Measurements from ENCODE around the gene ERBB4.

Gene ERBB4

DNA sequence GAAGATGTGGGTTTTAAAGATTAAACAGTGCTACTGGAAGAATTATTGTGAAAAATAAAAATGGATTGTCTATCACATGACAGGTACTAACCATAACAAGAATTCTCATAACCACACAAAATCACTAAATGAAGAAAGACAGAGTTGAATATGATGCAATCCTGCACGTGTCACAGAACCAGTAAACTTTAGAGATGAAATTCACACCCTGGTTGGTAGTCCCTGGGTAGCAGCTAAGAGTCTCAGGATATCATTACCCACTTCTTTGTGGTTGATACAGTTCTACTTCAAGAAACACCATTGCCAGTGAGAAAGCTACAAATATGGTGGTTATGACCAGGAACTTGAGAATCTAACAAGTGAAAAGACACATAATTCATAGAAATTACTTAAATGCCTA, 450.2 kb downstream of the ERBB4 start:
- no peaks in the 10 kb centered on the region for H3K36me3 ChIP-seq (ENCODE audit: insufficient read depth, low read depth, low read length)
- no peaks in the 10 kb centered on the region for H3K4me1 ChIP-seq (ENCODE audit: insufficient read depth, low read length)
- no peak overlapping the region for H3K9ac ChIP-seq (ENCODE audit: low read depth, low read length)
- H3K27me3 ChIP-seq (ENCODE audit: insufficient read depth, low read length) = no peaks in the 10 kb centered on the region
- no peak overlapping the region for H3K27ac ChIP-seq (ENCODE audit: low read length)
- H3K4me3 ChIP-seq (ENCODE audit: low read length) = no peak overlapping the region
- H3K9me3 ChIP-seq (ENCODE audit: insufficient read depth, low read depth, low read length) = no peaks in the 10 kb centered on the region

DNA sequence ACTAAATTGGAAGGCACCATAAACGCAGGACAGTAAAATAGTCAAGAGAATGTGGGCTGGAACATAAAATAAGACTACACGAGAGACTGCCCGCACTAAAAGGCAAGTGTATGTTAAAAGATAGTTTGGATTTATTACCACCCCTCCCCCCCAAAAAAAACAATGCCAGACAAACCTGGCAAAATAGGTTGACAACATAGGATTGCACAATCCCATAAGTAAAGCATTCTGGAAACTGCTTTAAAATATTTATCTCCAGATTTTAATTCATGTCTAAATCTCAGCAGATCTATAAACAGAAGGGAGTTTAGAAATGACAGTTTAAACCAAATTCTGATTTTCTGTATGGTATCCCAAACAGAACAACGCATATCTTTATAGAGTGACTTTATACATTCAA, 455.1 kb downstream of the ERBB4 start:
- Histone ChIP-seq H3K27me3 (ENCODE audit: insufficient read depth, low read length) (no peaks in the 10 kb centered on the region), H3K4me3 (ENCODE audit: low read length) (no peak overlapping the region), H3K36me3 (ENCODE audit: insufficient read depth, low read depth, low read length) (no peaks in the 10 kb centered on the region), H3K4me1 (ENCODE audit: insufficient read depth, low read length) (no peaks in the 10 kb centered on the region), H3K9ac (ENCODE audit: low read depth, low read length) (no peak overlapping the region), H3K27ac (ENCODE audit: low read length) (no peak overlapping the region), H3K9me3 (ENCODE audit: insufficient read depth, low read depth, low read length) (no peaks in the 10 kb centered on the region)

DNA sequence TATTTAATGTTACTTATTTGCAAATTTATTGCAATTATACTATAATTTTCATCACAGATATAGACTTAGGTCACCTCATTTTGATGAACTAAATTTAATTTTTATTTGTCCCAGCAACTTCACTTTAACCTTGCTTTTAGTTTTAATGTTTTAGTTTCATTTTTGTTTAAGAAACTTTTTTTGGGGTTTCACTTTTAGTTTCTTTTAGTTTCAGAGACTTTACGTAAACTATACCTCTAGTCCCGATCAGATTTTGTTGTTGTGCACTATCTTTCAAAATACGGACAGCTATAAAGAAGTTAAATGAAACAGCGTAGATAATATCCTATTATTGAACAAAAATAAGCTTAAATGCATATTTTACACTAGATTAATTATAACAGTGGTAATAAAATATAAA, 460.5 kb downstream of the ERBB4 start:
- Histone ChIP-seq H3K9ac (ENCODE audit: low read depth, low read length) (no peak overlapping the region), H3K27ac (ENCODE audit: low read length) (no peak overlapping the region), H3K4me3 (ENCODE audit: low read length) (no peak overlapping the region), H3K36me3 (ENCODE audit: insufficient read depth, low read depth, low read length) (no peaks in the 10 kb centered on the region), H3K9me3 (ENCODE audit: insufficient read depth, low read depth, low read length) (no peaks in the 10 kb centered on the region), H3K4me1 (ENCODE audit: insufficient read depth, low read length) (peaks cover 5% of the 10 kb centered on the region; the same call in 1 of the 2 replicates), H3K27me3 (ENCODE audit: insufficient read depth, low read length) (no peaks in the 10 kb centered on the region)

DNA sequence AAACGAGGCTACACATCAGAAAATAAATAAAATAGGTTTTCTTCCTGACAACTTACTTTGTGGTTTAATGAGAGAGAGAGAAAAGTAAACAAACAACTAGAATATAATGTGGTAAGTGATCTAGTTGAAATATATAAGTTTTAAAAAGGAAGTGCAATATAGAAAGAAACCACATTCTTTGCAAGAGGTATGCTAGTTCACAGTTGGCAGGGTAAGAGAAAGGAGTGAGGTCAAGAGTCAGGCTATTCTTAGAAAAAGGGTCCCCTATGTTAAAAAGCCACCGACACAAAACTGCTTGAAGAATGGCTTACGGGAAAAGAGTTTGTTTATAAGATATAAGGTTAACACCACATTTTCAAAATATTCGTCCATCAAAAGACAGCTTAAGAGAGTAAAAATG, 462.1 kb downstream of the ERBB4 start:
- no peaks in the 10 kb centered on the region for H3K9me3 ChIP-seq (ENCODE audit: insufficient read depth, low read depth, low read length)
- no peaks in the 10 kb centered on the region for H3K27me3 ChIP-seq (ENCODE audit: insufficient read depth, low read length)
- no peak overlapping the region for H3K27ac ChIP-seq (ENCODE audit: low read length)
- H3K9ac ChIP-seq (ENCODE audit: low read depth, low read length) = no peak overlapping the region
- H3K4me1 ChIP-seq (ENCODE audit: insufficient read depth, low read length) = peaks cover 6% of the 10 kb centered on the region; the same call in 1 of the 2 replicates
- H3K36me3 ChIP-seq (ENCODE audit: insufficient read depth, low read depth, low read length) = no peaks in the 10 kb centered on the region
- no peak overlapping the region for H3K4me3 ChIP-seq (ENCODE audit: low read length)

DNA sequence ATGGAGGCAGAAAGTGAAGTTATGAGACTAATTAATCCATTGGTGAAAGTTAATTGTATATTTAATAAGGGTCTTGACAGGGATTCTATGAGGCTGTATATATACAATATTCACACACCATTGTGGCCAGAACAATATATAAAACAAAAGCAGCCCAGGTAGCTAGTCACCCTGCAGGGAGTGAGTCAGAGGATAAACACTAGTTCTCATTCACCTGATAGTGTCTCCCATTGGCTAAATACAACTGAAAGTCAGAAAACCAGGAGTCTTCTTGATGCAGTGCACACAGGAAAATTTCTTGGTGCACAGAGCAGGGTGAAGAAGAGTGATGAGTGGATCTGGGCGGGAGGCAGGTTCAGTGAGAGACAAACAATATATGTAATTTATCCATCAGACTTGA, 465.2 kb downstream of the ERBB4 start:
- H3K9me3 ChIP-seq (ENCODE audit: insufficient read depth, low read depth, low read length) = no peaks in the 10 kb centered on the region
- no peaks in the 10 kb centered on the region for H3K27me3 ChIP-seq (ENCODE audit: insufficient read depth, low read length)
- H3K4me1 ChIP-seq (ENCODE audit: insufficient read depth, low read length) = peaks cover 8% of the 10 kb centered on the region
- no peak overlapping the region for H3K9ac ChIP-seq (ENCODE audit: low read depth, low read length)
- no peaks in the 10 kb centered on the region for H3K36me3 ChIP-seq (ENCODE audit: insufficient read depth, low read depth, low read length)
- no peak overlapping the region for H3K27ac ChIP-seq (ENCODE audit: low read length)
- no peak overlapping the region for H3K4me3 ChIP-seq (ENCODE audit: low read length)

DNA sequence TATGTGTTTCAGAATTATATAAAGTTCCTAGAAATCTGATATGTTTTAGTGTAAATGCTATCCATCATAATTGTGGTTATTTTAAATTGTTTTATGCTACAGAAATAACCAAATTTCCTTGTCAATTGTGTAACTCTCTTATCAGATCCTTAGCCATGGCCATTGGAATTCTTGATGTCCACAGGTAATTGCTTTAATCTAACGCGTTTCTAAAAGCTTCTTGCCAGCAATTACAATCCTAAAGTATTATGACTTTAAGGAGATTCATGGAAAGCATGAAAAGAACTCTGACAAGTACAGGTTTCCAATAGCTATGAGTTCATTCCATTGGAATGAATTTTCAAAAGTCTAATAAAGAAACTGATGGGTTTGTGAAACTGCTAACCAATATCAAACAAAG, 472.1 kb downstream of the ERBB4 start:
- Histone ChIP-seq H3K4me3 (ENCODE audit: low read length) (no peak overlapping the region), H3K9ac (ENCODE audit: low read depth, low read length) (no peak overlapping the region), H3K27me3 (ENCODE audit: insufficient read depth, low read length) (no peaks in the 10 kb centered on the region), H3K36me3 (ENCODE audit: insufficient read depth, low read depth, low read length) (no peaks in the 10 kb centered on the region), H3K27ac (ENCODE audit: low read length) (no peak overlapping the region), H3K9me3 (ENCODE audit: insufficient read depth, low read depth, low read length) (no peaks in the 10 kb centered on the region), H3K4me1 (ENCODE audit: insufficient read depth, low read length) (peaks cover 5% of the 10 kb centered on the region; the same call in 1 of the 2 replicates)

DNA sequence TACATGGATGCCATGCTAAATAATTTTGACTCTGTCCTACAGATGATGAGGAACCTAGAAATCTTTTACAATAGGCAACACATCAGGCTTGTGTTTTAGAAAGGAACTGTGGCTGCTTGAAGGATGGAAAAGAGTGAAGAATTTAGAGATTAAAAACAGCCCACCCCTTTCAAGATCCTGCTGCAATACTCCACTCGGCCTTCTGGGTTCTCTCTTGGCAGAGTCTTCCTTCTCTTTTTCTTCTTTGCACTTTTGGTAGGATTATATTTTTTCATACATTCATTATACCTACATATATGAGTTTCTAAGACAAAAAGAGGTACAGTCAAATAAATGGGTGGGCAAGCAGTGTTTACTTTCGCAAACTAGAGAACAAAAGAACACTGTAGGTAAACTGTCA, 474.3 kb downstream of the ERBB4 start:
- no peaks in the 10 kb centered on the region for H3K9me3 ChIP-seq (ENCODE audit: insufficient read depth, low read depth, low read length)
- no peaks in the 10 kb centered on the region for H3K27me3 ChIP-seq (ENCODE audit: insufficient read depth, low read length)
- no peak overlapping the region for H3K4me3 ChIP-seq (ENCODE audit: low read length)
- H3K9ac ChIP-seq (ENCODE audit: low read depth, low read length) = no peak overlapping the region
- no peak overlapping the region for H3K27ac ChIP-seq (ENCODE audit: low read length)
- H3K4me1 ChIP-seq (ENCODE audit: insufficient read depth, low read length) = peaks cover 5% of the 10 kb centered on the region; the same call in 1 of the 2 replicates
- no peaks in the 10 kb centered on the region for H3K36me3 ChIP-seq (ENCODE audit: insufficient read depth, low read depth, low read length)

DNA sequence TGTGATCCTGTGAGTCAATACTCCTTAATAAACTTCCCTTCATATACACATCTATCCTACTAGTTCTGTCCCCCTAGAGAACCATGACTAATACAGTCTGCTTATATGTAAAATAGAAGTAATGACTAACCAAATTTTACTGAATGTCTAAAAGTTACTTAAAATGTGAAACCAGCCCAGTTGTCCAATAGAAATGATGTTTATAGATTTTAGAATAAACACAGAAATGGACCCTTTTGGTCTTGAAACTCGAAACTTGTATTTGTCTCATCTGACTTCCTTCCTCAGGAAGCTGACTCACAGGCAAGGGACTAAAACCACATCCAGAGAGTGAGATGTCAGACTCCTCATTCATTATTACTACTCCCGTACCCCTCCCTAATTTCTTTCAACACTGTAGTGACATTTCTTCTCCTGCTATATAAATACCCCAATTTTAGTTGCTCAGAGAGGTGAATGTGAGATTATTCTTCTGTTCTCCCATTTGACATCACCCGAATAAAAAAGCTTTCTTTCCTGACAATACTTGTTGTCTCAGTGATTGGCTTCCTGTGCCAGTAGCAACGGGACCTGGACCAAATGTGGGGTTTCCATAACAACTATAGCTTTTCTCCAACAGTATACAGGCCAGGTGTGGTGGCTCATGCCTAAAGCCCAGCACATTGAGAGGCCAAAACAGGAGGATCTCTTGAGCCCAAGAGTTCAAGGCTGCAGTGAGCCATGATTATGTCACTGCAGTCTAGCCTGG, 486.0 kb downstream of the ERBB4 start:
- no peak overlapping the region for H3K9ac ChIP-seq (ENCODE audit: low read depth, low read length)
- no peaks in the 10 kb centered on the region for H3K36me3 ChIP-seq (ENCODE audit: insufficient read depth, low read depth, low read length)
- H3K9me3 ChIP-seq (ENCODE audit: insufficient read depth, low read depth, low read length) = peaks cover 26% of the 10 kb centered on the region
- H3K27me3 ChIP-seq (ENCODE audit: insufficient read depth, low read length) = no peaks in the 10 kb centered on the region
- no peaks in the 10 kb centered on the region for H3K4me1 ChIP-seq (ENCODE audit: insufficient read depth, low read length)
- no peak overlapping the region for H3K4me3 ChIP-seq (ENCODE audit: low read length)
- H3K27ac ChIP-seq (ENCODE audit: low read length) = no peak overlapping the region

DNA sequence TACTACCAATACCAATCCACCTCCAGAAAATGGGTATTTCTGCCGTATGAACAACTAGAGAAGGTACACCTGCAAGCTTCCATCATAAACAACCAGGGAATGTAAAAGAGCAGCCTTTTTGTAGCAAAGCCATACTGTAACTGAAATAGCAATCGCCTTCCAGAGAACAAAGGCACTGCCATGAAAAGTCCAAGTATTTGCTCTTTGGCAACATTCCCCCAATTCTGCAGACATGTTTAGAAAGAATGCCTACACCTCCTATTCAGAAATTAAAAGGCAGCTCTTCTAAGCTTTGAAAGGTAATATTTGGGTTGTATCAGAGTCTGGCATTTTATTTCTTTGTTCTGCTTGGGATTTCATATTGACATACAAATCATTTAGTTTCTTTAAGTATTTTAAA, 487.7 kb downstream of the ERBB4 start:
- Histone ChIP-seq H3K9me3 (ENCODE audit: insufficient read depth, low read depth, low read length) (peaks cover 26% of the 10 kb centered on the region; the same call in 1 of the 2 replicates), H3K4me1 (ENCODE audit: insufficient read depth, low read length) (no peaks in the 10 kb centered on the region), H3K27ac (ENCODE audit: low read length) (no peak overlapping the region), H3K9ac (ENCODE audit: low read depth, low read length) (no peak overlapping the region), H3K4me3 (ENCODE audit: low read length) (no peak overlapping the region), H3K36me3 (ENCODE audit: insufficient read depth, low read depth, low read length) (no peaks in the 10 kb centered on the region), H3K27me3 (ENCODE audit: insufficient read depth, low read length) (no peaks in the 10 kb centered on the region)

DNA sequence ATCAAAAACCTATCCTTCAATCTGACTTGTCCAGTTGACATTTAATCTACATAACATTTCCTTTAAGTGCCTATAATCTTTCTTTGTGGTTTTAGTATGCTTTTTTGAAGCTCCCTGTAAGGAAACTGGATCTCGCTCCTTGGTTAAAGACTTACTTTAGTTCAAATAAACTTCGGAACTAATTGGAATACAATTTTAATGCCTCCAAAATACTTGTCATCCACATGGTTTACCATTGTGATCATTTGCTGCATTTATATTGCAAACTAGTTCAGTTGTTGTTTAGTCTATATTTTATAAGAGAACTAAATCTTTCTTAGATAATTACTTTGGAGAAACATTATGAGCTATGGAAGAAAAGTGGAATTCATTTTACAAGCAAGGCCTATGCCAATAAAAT, 496.0 kb downstream of the ERBB4 start:
- Histone ChIP-seq H3K4me1 (ENCODE audit: insufficient read depth, low read length) (no peaks in the 10 kb centered on the region), H3K9me3 (ENCODE audit: insufficient read depth, low read depth, low read length) (no peaks in the 10 kb centered on the region), H3K27me3 (ENCODE audit: insufficient read depth, low read length) (no peaks in the 10 kb centered on the region), H3K27ac (ENCODE audit: low read length) (no peak overlapping the region), H3K4me3 (ENCODE audit: low read length) (no peak overlapping the region), H3K9ac (ENCODE audit: low read depth, low read length) (no peak overlapping the region), H3K36me3 (ENCODE audit: insufficient read depth, low read depth, low read length) (no peaks in the 10 kb centered on the region)

DNA sequence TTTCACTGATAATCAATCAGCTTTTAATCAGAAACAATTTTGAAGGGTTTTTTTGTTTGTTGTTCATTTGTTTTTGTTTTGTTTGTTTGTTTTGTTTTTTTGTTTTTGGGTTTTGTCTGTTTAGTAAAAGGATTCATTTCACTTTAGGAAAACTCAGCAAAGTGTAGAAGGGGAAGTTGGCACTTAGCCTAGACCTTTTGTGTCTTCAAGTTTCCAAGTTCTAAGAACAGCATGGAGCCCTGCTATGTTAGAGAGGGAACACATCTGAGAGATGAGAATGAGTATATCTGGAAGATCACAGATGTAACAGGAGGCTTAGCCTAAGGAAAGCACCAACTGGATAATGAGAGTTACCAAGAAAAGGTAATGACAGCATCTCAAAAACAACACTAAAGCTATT, 501.5 kb downstream of the ERBB4 start:
- Histone ChIP-seq H3K4me3 (ENCODE audit: low read length) (no peak overlapping the region), H3K27me3 (ENCODE audit: insufficient read depth, low read length) (no peaks in the 10 kb centered on the region), H3K36me3 (ENCODE audit: insufficient read depth, low read depth, low read length) (no peaks in the 10 kb centered on the region), H3K9ac (ENCODE audit: low read depth, low read length) (no peak overlapping the region), H3K9me3 (ENCODE audit: insufficient read depth, low read depth, low read length) (no peaks in the 10 kb centered on the region), H3K27ac (ENCODE audit: low read length) (no peak overlapping the region), H3K4me1 (ENCODE audit: insufficient read depth, low read length) (no peaks in the 10 kb centered on the region)

DNA sequence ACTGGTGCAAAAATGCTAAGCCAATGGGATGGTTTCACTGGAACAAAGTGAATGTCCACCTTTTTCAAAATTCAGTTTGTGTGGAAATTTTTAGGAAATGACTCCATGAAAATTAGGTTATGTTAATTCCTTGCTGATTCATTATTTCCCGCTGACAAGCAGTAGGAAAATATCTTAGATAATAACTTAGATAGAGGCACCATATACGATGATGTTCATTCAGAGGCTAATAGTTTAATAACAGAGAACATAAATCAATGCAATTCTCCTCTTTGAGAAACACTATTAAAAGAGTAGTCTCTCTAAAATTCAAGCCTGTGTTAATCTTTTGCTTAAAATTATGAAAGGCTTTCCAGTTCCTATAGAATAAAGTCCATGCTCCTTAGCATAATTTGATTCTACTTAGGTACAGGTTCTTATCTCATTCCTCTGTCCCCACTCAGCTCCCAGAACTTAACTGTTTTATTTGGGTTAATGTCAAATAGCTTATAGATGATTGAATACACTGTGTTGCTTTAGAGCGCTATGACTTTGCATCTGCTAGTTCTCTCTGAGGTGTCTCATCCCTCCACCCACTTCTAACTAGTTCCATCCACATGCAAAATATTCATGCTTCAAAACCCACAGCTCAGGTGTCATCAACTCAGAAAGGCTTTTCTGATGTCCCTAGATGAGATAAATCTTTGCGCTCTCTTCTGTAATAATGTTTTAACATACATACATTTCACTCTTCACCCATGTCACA, 503.6 kb downstream of the ERBB4 start:
- H3K9ac ChIP-seq (ENCODE audit: low read depth, low read length) = no peak overlapping the region

More for the DNA sequence above, 503.6 kb downstream of the ERBB4 start:
- Histone ChIP-seq H3K36me3 (ENCODE audit: insufficient read depth, low read depth, low read length) (no peaks in the 10 kb centered on the region), H3K27me3 (ENCODE audit: insufficient read depth, low read length) (no peaks in the 10 kb centered on the region), H3K9me3 (ENCODE audit: insufficient read depth, low read depth, low read length) (no peaks in the 10 kb centered on the region), H3K4me1 (ENCODE audit: insufficient read depth, low read length) (no peaks in the 10 kb centered on the region), H3K27ac (ENCODE audit: low read length) (no peak overlapping the region), H3K4me3 (ENCODE audit: low read length) (no peak overlapping the region)
